ENCODE measurements around the gene ARHGAP26.

ARHGAP26 gene

GRCh38 chr5:143161885-143162540 lies 391.8 kb downstream of the ARHGAP26 start:
- DNase-seq (ENCODE audit: low read depth in 2 of 2): no peak

- no peak for DNase-seq (ENCODE audit: low read depth in 2 of 2)
Measured at GRCh38 chr5:143162810-143163209, 392.6 kb downstream of the ARHGAP26 start.

- DNase-seq (ENCODE audit: low read depth in 2 of 2): no peak
Measured at GRCh38 chr5:143164557-143164956, 394.4 kb downstream of the ARHGAP26 start.

- DNase-seq (ENCODE audit: low read depth in 2 of 2): no peak
Measured at GRCh38 chr5:143165049-143165880, 395.1 kb downstream of the ARHGAP26 start.

GRCh38 chr5:143166090-143166489 lies 395.9 kb downstream of the ARHGAP26 start:
- DNase-seq (ENCODE audit: low read depth in 2 of 2): no peak

GRCh38 chr5:143166661-143167420 lies 396.7 kb downstream of the ARHGAP26 start:
- DNase-seq (ENCODE audit: low read depth in 2 of 2): no peak

- DNase-seq (ENCODE audit: low read depth in 2 of 2): no peak
Measured at GRCh38 chr5:143168171-143168741, 398.1 kb downstream of the ARHGAP26 start.

GRCh38 chr5:143168921-143169810 lies 399.0 kb downstream of the ARHGAP26 start:
- DNase-seq (ENCODE audit: low read depth in 2 of 2): no peak

- no peak for DNase-seq (ENCODE audit: low read depth in 2 of 2)
Measured at GRCh38 chr5:143170104-143170503, 399.9 kb downstream of the ARHGAP26 start.

GRCh38 chr5:143170977-143171376 lies 400.8 kb downstream of the ARHGAP26 start:
- DNase-seq (ENCODE audit: low read depth in 2 of 2): no peak

- no peak for DNase-seq (ENCODE audit: low read depth in 2 of 2)
Measured at GRCh38 chr5:143172739-143173138, 402.6 kb downstream of the ARHGAP26 start.

GRCh38 chr5:143173139-143173889 lies 403.1 kb downstream of the ARHGAP26 start:
- no peak for DNase-seq (ENCODE audit: low read depth in 2 of 2)

- no peak for DNase-seq (ENCODE audit: low read depth in 2 of 2)
Measured at GRCh38 chr5:143174714-143175398, 404.7 kb downstream of the ARHGAP26 start.

GRCh38 chr5:143176048-143176447 lies 405.9 kb downstream of the ARHGAP26 start:
- DNase-seq (ENCODE audit: low read depth in 2 of 2): no peak

GRCh38 chr5:143177263-143177983 lies 407.2 kb downstream of the ARHGAP26 start:
- DNase-seq (ENCODE audit: low read depth in 2 of 2): no peak

- no peak for DNase-seq (ENCODE audit: low read depth in 2 of 2)
Measured at GRCh38 chr5:143179126-143179740, 409.1 kb downstream of the ARHGAP26 start.

- DNase-seq (ENCODE audit: low read depth in 2 of 2): no peak
Measured at GRCh38 chr5:143180751-143181150, 410.6 kb downstream of the ARHGAP26 start.

GRCh38 chr5:143181173-143181572 lies 411.0 kb downstream of the ARHGAP26 start:
- no peak for DNase-seq (ENCODE audit: low read depth in 2 of 2)

GRCh38 chr5:143182106-143182505 lies 411.9 kb downstream of the ARHGAP26 start:
- DNase-seq (ENCODE audit: low read depth in 2 of 2): no peak

All from activated CD4-positive, alpha-beta T cell treated with anti-CD3 and anti-CD28 coated beads for 24 hours (primary cell).